Sigmoid colon (tissue), 4 donors: ENCODE measurements around the gene CUX1.

Source experiments
- CTCF ChIP-seq, 4 experiments: fragments of 450-650 bp in 3 of 4; fragments of 200-600 bp in 1 of 4; IDR thresholded peaks; one replicate each; pipeline ENCODE4 v1.5.1; 2016 to 2019; ENCODE audit warnings: antibody characterized with exemption in 4 of 4, mild to moderate bottlenecking in 3 of 4, moderate library complexity in 2 of 4
- POLR2A ChIP-seq, 2 donors: fragments of 450-650 bp; IDR thresholded peaks; one replicate each; pipeline ENCODE4 v1.6.1; 2016; ENCODE audit warnings: antibody characterized with exemption in 2 of 2, mild to moderate bottlenecking in 2 of 2, moderate library complexity in 2 of 2
- POLR2AphosphoS5 ChIP-seq, 4 donors: sonication (generic); formaldehyde crosslinking; IDR thresholded peaks; one replicate each; pipeline ENCODE4 v1.6.1; 2017; ENCODE audit warnings: antibody characterized with exemption in 4 of 4

GRCh38 chr7:102215256-102215655 lies 397.8 kb downstream of the CUX1 start:
- TF ChIP-seq POLR2A (IDR thresholded peaks at IDR 0.05): no peak
- TF ChIP-seq CTCF (IDR thresholded peaks at IDR 0.05): no peak
- no peak for TF ChIP-seq POLR2AphosphoS5 (IDR thresholded peaks at IDR 0.05)
